HG02588 (cell line): ENCODE data around the gene SPSB4.

Experiments
- ATAC-seq: cut with Tn5 transposase; IDR thresholded peaks from one replicate; pipeline ENCODE4 v1.9.1; 2021; ENCODE audit warnings: mild to moderate bottlenecking, moderate library complexity; ENCODE audit not compliant: unreplicated experiment

The SPSB4 gene

DNA sequence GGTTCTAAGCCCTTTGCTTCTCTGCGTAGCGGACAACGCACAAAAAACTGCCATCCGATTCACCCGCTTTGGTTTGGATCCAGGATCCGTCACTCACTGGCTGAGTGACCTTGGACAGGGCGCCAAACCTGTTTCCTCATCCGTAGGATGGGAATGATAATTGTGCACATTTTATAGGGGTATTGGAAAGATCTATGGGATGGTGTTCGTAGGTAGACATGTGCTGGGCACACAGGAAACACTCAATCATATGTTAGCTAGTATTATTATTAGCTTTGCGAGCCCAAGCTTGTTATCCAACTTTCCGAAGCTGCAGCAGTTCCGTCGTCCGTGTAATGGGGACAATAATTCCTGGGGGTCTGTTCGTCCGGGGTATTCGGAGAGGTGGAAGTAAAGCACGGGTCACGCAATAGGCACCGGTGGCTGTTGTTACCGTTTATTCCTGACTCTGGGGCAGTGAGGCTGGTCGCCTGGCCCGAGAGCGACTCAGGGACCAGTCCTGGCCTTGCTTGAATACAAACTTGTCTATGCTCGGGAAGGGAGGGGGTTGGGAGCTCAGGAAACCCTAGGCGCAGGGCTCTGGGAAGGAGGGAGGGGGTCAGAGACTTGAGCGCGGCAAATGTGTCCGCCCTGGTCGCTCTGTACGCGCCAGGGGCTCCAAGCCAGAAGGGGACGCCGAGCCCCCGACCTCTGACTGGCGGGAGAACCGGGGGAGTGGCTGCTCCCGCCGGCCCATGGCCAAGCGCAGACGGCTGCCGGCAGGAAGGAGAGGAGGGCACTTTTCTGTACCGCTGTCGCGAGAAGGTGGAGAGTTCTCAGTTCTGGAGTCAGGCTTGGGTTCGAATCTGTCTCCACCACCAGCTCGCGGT is 1.3 kb downstream of the SPSB4 start:
- ATAC-seq = no peak

DNA sequence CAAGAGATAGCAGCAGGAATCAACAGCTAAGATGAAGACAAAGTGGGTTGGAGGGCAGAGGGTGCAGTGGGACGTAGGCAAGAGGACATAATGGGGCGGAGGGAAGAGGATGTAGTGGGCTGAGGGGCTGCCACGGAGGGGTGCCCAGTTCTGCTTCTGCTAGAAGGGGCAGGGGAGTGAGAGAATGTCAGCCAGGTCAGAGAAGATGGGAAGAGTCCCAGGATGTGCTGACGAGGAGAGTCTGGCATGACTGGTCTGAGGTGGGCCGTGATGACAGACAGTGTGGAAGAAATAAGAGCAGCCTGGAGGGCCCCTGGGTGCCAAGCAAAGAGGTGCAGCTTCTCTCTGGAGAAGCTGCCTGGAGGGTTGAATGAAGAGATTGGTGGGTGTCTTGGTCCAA is 4.0 kb downstream of the SPSB4 start:
- no peak for ATAC-seq

DNA sequence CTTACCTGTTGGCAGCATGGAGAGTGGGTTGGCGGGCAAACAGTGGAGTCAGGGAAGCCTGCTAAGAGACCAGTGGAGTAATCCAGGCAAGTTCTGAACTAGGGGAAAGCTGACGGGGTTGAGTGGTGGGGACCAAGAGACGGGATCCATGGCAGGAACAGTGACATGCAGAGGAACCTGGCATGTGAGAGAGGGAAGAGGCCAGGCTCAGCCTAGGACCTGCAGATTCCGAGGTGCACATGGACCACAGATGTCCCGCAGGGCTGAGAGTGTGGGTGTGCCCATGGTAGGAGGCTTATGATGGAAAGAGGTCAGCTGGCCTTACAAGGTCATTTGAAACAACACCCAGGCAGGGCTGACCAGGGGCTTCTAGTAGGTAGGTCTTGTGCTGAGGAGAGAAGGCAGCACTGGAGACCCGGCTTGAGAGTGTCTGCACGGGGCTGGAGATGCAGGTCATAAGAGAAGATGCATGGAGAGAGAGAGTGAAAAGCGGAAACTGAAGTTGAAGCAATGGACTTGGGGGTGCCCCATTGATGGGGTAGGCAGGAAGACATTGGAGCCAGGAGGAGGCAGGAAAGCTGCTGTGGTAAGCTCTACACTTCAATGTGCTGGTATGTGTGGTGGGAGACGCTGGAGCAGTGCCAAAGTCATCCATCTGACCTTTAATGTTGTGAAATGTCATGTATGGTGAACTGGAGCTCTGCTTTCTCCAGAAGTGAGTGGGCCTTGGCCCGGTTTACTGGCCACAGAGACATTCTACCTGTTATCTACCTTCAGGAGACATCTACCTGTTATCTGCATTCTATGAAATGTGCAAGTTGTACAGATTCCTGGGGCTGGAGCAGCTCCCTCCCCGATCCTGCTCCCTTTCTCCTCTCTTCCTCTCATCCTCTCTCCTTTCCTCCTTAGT is 4.6 kb downstream of the SPSB4 start:
- ATAC-seq = no peak

DNA sequence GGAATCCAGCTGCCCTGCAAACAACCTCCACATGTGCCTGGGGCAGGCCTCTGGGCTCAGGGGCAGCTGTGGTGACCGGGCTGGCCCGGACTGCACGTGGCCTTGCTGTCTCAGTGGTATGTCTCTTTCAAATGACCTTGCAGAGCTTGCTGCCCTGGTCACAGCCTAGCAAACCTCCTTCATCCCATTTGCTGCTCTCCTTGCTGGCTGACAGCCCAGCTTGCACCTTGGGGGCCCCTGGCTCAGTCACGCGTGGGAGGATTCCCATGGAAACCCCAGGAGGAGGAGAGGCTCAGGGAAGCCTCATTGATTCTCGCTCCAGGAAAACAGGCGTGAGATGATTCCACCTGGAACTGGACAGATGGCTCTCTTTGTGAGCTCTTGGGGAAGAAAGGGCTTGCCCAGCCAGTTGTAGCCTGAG is 5.6 kb downstream of the SPSB4 start:
- ATAC-seq = no peak

DNA sequence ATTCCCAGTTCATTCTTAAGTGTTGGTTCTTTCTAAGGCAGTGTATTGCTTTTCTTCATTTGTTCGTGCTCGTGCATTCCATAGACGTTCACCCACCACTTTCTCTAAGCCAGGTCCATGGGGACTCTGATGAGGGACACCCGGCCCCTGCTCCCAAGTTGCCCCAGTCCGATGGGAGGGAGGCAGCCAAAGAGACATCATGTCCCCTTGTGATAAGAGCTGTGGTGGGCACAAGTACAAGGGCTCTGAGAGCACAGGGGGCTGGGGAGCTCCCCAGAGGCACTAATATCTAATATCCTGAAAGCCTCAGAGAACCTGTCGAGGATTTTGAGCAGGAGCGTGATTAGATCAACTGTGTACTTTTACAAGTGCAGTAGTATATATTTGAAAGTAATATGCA is 6.3 kb downstream of the SPSB4 start:
- ATAC-seq = no peak

DNA sequence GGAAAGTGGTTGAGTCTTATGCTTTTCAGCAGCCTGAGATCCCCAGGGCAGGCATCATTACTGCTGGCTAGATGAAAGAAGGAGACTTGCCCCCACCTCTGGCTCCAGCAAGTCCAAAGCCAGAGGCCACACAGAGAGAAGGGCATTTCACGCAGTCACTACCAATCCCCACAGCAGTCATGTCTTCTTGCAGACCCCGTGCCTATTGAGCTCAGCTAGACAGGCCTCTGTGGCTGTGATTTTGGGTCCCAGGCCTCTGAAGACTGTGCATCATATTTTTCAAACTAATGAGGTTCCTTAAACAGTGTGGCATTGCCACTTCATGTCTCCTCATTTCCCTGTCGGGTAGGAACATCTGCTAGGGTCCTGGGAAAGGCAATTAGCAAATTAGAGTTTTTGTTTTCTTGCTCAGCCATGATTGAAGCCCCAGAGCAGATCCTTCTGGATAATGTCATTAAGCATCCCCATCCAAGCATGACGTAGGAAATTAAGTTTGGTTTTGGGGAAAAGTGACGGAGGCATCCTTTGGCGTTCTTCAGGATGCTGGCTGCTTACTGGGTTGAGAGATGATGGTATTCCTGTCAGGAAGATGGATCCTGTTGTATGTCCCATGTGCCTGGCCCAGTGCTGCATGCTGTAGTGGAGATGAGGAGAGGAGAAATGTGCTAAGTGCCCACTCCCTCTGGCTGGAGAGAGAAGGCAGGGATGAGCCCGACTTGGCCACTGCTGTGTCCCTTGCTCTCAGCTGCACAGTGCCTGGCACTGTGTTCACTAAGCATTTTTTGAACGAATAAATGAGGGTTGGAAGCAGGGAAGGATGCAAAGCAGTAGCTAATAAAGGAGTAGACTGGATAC is 7.0 kb downstream of the SPSB4 start:
- no peak for ATAC-seq

DNA sequence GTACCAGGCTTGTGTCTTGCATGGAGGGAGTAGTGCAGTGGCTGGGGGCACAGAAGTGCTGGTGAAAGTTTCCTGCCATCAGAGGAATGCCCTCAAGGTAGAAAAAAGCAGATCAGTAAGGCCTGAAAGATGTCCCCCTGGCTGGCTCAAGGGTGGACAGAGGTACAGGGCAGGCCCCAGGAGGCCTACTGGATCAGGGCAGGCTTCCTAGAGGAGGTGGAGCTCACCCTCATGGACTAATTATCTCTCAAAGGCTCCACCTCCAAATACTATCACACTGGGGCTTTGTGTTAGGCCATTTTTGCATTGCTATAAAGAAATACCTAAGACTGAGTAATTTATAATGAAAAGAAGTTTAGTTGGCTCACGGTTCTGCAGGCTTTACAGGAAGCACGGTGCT is 7.8 kb downstream of the SPSB4 start:
- ATAC-seq = no peak

DNA sequence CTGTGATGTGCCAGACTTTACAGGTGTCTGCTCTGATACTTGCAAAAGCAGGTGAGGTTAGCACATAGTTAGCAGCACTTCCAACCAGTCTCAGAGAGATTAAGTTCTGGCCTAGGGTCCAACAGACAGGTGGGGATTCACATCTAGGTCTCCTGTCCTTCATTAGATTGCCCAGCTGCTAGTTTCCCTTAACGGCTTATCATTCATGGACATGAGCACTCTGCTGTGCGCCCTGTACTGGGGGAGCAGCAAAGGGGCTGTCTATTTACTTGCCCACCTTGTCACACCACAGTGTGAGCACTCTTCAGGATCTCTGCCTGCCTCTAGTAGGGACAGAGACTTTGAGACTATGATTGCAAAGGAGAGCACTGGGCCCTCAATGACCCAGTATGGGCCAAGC is 8.7 kb downstream of the SPSB4 start:
- ATAC-seq = no peak

DNA sequence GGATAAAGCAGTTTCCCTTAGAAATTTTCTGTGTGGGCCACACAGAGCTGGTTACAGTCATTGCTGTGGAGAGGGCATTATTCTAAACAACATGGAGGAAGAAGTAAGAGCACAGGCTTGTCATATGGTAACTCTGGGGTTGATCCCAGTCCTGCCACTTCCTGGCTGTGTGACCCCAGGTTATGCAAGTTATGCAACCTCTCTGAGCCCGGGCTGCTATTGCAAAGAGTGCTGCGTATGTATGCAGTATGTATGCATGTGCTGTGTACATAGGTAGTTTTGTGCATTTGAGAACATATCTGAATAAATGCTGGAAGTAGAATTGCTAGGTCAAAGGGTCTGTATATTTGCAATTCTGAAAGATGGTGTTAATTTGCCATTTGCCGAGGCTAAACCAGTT is 9.2 kb downstream of the SPSB4 start:
- ATAC-seq = no peak

DNA sequence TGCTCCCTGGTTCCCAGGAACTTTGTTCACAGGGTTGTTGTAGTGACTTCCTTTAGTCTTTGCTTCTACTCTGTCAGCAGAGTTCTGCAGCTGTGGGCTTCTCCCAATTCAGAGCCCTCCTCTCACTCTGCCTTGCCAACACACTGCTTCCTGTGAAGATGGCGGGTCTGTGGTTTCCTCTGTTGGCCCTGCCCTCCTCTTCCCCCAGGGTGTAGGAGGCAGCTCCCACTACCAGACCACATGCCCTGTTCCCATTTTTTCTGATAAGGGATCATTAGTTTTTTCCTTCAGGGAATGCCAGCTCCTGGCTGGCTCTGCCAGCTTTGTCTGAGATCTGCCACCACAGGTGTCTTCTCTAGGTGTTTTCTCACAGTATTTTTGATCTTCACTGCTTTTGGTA is 12.7 kb downstream of the SPSB4 start:
- ATAC-seq = no peak

DNA sequence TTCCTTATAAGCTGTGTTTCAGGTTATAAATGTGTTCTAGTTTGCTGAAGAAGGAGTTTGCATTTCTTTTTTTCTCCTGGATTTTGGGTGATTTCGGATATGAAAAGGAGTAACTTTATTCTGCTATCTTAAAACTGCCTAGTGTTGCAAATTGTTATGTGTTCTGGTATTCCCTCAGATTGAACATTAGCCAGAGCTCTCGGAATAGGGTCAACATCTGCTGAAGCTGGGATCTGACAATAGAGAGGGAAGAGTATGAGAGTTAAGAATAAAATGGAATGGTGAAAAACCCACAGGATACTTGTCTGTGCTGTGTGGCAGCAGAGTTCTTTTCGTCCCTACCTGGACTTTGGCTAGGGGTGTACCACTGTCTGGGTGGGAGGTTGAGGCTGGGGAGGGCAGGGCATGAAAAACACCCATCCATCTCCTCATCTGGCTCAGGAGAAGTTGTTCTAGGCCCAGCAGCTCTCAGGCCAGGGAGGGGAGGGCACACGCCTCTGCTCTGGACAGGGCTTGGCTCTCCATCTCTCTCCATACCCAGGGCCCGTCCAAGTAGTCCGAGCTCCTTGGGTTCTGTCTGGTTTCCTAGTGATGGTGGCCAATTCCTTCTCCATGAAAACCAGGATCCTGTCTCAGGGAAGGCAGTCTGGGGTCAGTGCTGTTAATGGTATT is 13.2 kb downstream of the SPSB4 start:
- ATAC-seq = no peak

DNA sequence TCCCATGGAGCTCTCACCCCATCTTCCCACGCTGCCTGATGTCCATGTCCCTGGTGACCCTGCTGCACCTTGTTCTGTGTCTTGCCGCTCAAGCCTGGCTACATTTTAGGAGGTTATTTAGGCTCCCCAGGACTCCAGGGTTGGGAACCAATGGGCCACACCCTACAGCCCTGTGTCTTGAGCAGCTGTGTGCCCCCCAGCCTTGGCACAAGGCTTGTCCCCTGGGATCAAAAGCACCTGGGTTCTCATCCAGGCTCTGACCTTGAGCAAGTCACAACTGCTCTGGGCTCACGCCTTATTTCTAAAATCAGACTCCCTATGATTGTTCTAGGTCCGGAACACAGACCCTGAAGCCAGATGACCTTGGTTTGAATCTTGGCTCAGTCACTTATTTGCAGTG is 14.1 kb downstream of the SPSB4 start:
- ATAC-seq = no peak

DNA sequence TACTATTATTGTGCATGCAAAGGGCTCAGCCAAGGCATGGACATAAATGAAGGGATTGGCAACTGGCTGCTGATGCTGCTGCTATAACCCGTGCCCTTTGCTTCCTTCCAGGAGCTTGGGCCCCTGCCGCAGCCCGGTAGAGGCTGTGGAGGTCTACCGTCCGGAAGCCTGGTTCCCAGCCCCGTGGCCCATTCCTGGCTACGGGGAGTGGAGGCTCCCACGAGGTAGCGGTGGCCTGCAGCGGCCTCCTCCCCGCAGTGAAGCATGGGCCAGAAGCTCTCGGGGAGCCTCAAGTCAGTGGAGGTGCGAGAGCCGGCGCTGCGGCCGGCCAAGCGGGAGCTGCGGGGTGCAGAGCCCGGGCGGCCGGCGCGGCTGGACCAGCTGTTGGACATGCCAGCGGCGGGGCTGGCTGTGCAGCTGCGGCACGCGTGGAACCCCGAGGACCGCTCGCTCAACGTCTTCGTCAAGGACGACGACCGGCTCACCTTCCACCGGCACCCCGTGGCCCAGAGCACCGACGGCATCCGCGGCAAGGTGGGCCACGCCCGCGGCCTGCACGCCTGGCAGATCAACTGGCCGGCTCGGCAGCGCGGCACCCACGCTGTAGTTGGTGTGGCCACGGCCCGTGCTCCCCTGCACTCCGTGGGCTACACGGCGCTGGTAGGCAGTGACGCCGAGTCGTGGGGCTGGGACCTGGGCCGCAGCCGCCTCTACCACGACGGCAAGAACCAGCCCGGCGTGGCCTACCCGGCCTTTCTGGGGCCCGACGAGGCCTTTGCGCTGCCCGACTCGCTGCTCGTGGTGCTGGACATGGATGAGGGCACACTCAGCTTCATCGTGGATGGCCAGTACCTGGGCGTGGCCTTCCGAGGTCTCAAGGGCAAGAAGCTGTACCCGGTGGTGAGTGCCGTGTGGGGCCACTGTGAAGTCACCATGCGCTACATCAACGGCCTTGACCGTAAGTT is 15.0 kb downstream of the SPSB4 start:
- no peak for ATAC-seq

DNA sequence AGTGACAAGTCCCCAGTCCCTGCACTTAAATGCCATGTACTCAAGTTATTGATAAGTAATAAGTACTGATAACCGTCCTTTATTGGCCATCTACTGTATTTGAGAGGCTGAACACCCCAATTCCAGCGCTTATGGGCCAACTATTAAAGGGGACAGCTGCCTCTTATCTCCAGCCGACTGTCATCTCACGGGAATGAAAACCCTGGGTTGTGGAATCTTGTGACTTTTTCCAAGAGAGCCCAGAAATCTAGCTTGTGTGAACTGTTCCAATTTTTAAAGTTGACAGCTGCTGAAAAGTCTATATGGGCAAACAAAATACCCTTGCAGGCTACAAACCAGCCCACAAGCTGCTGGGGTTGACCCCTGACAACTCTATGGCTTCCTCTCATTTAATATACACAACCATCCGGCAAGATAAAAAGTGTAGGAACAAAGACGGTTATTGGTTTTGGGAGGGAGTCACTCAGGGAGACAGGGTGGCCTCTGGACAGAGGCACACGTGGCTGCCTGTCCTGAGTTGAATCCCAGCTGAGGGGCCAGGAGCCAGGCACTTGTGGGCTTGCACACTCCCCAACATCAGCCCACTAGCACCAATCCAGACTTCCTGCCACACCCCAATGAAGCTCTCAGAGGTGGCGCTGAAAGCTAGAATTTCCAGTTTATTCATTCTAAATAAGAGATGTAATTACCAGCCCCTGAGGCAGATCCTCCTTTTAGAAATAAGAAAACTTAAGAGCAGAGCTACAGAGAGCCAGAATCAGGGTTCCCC is 16.2 kb downstream of the SPSB4 start:
- ATAC-seq = no peak

DNA sequence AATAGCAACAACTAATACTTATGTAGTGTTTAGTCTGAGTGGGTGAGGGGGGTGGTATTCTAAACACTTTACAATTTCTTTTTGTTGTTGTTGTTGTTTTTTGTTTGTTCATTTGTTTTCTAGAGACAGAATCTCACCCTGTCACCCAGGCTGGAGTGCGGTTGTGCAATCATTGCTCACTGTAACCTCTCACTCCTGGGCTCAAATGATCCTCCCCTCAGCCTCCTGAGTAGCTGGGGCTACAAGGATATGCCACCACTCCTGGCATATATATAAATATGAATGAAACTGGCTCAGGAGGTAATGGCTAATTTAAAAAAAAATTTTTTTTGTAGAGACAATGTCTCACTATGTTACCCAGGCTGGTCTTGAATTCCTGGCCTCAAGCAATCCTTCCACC is 19.1 kb downstream of the SPSB4 start:
- ATAC-seq = no peak

DNA sequence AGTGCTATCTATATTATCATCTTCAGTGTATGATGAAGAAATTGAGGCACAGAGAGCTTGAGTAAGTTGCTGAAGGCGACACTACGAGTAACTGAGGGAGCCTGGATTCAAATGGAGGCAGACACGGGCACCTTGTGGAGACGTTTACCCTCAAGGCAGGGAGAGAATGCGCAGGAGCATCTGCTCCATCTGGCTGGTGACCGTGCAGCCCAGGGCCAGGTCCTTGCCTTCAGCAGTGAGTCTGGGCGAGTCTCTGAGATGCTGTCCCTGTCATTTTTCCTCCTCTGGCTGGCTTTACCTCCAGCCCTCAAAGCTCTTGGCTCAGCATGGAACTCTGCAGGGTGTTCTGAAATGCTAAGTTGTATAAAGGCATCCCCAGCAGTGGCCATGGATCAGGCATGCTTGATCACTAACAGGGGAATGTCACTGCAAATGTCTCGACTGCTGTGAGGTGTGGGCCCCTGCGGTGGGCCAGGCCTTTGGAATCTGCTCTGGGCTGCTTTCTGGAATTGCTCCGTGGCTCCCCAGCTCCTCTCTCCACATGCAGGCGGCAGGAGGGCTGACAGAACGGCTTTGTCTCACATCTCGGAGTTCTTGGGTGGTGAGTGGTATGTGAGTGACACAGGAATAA is 19.7 kb downstream of the SPSB4 start:
- ATAC-seq = no peak

DNA sequence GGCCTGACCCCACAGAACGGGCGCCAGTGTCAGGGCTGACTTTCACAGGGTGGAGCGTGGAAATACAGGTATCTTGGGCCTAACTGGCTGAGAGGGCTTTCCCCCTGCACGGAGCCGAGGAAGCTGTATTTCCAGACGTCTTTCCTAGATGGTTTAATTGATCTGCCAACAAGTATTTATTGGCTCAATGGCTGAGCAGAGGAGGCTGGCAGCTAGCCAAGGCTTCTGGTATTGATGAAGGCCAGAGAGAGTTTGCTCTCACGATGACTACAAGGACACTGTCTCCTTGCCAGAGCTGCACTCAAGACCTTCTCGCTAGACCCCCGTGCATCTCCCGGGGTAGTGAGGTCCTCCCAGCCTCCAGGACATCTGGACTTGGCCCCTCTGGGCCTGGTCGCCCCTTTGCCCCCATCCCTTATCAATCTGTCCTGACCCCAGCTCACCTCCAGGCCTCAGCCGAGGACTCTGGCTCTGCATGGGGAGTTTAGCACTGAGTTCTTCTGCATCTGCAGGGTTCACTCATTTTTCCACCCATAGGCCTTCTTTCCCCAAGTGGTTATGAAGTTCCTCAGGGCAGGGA is 20.6 kb downstream of the SPSB4 start:
- ATAC-seq = no peak

DNA sequence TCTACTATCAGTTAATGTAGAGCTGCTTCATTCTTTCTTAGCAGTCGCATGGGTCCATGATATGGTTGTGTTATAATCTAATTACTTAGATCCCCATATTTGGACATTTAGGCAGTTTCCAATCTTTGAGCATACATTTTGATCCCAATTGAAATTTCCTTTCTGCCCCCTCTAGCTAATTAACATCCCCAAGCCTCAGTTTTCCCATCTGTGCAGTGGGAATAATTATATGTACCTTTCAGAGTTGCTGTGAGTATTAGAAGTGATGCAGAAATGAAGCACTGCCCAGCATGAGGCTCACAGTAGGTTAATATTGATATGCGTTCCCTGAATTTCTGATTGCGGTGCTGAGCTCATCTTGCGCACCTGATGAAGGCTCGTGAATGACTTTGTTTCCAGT is 21.8 kb downstream of the SPSB4 start:
- ATAC-seq = no peak
